ENCODE measurements around the gene MYBPH.

DNA sequence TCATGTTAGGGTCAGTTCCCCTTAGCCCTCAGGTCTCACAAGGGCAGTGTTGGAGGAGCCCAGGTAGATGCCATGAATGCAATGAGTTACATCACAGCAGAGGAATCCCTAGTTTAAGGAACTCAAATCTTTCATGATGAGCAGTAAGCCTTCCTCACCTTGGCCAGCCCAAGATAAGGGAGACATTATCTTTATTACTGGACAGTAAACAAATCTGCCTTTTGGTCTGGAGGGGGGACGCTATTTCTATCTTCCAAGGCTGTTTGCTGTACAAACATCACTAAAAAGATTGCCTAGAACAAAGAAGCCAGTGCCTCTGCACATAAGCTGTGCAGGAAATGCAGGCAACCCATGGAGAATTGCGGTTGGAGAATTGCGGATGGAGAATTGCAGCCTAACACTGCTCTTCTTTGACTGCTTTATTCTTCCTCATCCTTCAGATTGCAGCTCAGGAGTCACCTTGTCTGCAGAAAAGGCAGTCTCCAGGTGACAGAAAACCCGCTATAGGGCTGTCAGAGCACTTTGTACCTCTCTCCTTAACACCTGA, 13.1 kb upstream of the MYBPH start:
- TF ChIP-seq CTCF (conservative IDR thresholded peaks at IDR 0.05; ENCODE audit: low read depth, low read length) (no peak), EZH2 (IDR thresholded peaks at IDR 0.05; ENCODE audit: borderline replicate concordance, low read depth, low read length, poor library complexity, severe bottlenecking) (no peak)
